ENCODE measurements around the gene MIF. TPM values are rescaled to one million over a fixed set of nuclear protein-coding genes. Genes with fewer than 3 reads are reported as not detected.
"Not testable (repeated sequence)": the region's sequence is repeated elsewhere in the genome, so short reads cannot be mapped to it uniquely, and the experiment has no call there.

MIF gene
- polyA plus RNA-seq, 4 donors, result 174 to 366 (median 191) TPM

GRCh38 chr22:23925020-23925606, 30.9 kb downstream of the MIF start:
- no peak for DNase-seq (ENCODE audit: low read depth in 4 of 4, low spot score in 3 of 4)

GRCh38 chr22:23926561-23926960, 32.4 kb downstream of the MIF start:
- no peak for DNase-seq (ENCODE audit: low read depth in 4 of 4, low spot score in 3 of 4)

- no peak for DNase-seq (ENCODE audit: low read depth in 4 of 4, low spot score in 3 of 4)
These were observed 44.3 kb downstream of the MIF start for GRCh38 chr22:23938328-23939016.

- no peak for DNase-seq (ENCODE audit: low read depth in 4 of 4, low spot score in 3 of 4)
These were observed 44.8 kb downstream of the MIF start for GRCh38 chr22:23939017-23939357.

- DNase-seq (ENCODE audit: low read depth in 4 of 4, low spot score in 3 of 4), result not testable (repeated sequence)
These were observed 46.0 kb downstream of the MIF start for GRCh38 chr22:23940166-23940565.

Other genes starting within 250 kb of the MIF start
- gene RGL4, start 203.4 kb upstream of the MIF start, polyA plus RNA-seq (ENCODE audit: insufficient read length in 4 of 4), result 1 to 10 TPM; 1.8 to 3.1 (median 2.1) TPM
- 1 to 10 TPM; 5.0 to 5.8 (median 5.5) TPM for gene ZNF70, start 143.3 kb upstream of the MIF start, polyA plus RNA-seq (ENCODE audit: insufficient read length in 4 of 4)
- gene VPREB3, start 140.0 kb upstream of the MIF start, polyA plus RNA-seq (ENCODE audit: insufficient read length in 4 of 4), result 1 to 10 TPM in 1 of 4 donors, under 1 TPM in 3; 0.69 to 1.3 (median 0.78) TPM
- gene C22orf15, start 131.4 kb upstream of the MIF start, polyA plus RNA-seq (ENCODE audit: insufficient read length in 4 of 4), result 1 to 10 TPM; 2.3 to 3.5 (median 2.5) TPM
- gene CHCHD10, start 126.4 kb upstream of the MIF start, polyA plus RNA-seq (ENCODE audit: insufficient read length in 4 of 4), result 10 to 100 TPM; 79.3 to 96.3 (median 83.1) TPM
- 10 to 100 TPM; 12.1 to 25.4 (median 19.8) TPM for gene MMP11, start 121.5 kb upstream of the MIF start, polyA plus RNA-seq (ENCODE audit: insufficient read length in 4 of 4)
- 100 to 1,000 TPM; 193 to 206 (median 194) TPM for gene SMARCB1, start 107.4 kb upstream of the MIF start, polyA plus RNA-seq (ENCODE audit: insufficient read length in 4 of 4)
- 1 to 10 TPM; 3.6 to 6.1 (median 4.7) TPM for gene DERL3, start 55.4 kb upstream of the MIF start, polyA plus RNA-seq (ENCODE audit: insufficient read length in 4 of 4)
- 10 to 100 TPM; 24.9 to 32.9 (median 27.7) TPM for gene SLC2A11, start 36.5 kb upstream of the MIF start, polyA plus RNA-seq (ENCODE audit: insufficient read length in 4 of 4)
- gene GSTT2B, start 66.8 kb downstream of the MIF start, polyA plus RNA-seq (ENCODE audit: insufficient read length in 4 of 4), result 10 to 100 TPM in 2 of 4 donors, 1 to 10 TPM in 2; 4.5 to 22.4 (median 12.6) TPM
- gene DDTL, start 72.5 kb downstream of the MIF start, polyA plus RNA-seq (ENCODE audit: insufficient read length in 4 of 4), result 1 to 10 TPM; 6.3 to 7.9 (median 6.9) TPM
- gene DDT, start 80.1 kb downstream of the MIF start, polyA plus RNA-seq (ENCODE audit: insufficient read length in 4 of 4), result 10 to 100 TPM; 59.3 to 95.8 (median 66.4) TPM
- 1 to 10 TPM in 2 of 4 donors, under 1 TPM in 2; 0.61 to 2.6 (median 1.3) TPM for gene GSTT2, start 85.8 kb downstream of the MIF start, polyA plus RNA-seq (ENCODE audit: insufficient read length in 4 of 4)
- gene GSTT4, start 111.1 kb downstream of the MIF start, polyA plus RNA-seq (ENCODE audit: insufficient read length in 4 of 4), result under 1 TPM in 1 of 4 donors, not detected in 3; 0.04 TPM
- 10 to 100 TPM; 42.2 to 53.3 (median 51.1) TPM for gene CABIN1, start 116.9 kb downstream of the MIF start, polyA plus RNA-seq (ENCODE audit: insufficient read length in 4 of 4)

Data from right renal pelvis (tissue), 4 donors.